ENCODE measurements around the gene STK33.

STK33 gene

DNA sequence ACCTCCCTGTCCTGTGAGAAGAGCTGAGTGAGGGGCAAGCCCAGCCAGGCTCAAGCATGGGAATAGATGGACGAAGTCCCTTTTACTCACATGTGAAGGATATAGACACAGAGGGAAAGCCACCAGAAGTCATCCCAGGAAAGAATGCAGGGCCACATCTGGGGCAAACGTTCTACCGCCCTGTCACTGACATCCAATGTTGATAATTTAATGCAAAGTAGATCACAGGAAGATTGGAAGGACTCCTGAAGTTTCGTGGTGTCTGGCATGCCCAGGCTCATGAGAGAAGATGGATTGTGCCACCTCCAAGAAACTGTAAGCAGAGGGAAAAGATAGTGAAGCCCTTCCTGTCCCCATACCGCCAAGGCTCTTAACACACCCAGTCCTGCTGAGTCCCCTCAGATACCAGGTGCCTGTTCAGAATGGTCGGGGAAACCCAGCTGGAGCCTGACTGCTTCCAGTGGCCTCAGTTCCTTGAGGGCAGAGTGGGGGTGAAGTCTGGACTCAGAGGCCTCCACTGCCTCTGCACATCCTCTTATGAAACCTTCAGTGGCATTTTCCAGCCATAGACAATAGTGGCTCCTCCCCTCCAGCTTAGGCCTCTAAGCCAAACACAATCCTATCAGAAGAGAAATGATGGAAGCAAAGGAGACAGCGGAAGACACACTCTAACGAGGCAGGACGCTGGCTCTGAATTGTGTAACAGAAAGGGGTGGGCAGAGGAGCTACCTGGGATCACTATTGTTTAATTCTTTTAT lies 7.5 kb upstream of the STK33 start:
- DNase-seq = no peak

DNA sequence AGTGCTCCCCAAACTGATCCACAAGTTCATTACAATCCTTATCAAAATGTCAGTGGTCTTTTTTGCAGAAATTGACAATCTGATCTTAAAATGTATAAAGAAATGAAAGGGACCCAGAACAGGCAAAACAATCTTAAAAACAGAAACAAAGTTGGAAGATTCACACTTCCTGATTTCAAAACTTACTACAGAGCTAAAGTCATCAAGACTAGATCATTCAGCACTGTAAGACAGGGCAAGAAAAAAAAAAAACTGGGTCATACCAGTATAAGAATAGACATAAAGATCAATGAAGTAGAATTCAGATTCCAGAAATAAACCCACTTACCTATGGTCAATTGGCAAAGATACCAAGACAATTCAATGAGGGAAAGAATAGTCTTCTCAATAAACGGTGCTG lies 4.5 kb upstream of the STK33 start:
- DNase-seq = no peak

DNA sequence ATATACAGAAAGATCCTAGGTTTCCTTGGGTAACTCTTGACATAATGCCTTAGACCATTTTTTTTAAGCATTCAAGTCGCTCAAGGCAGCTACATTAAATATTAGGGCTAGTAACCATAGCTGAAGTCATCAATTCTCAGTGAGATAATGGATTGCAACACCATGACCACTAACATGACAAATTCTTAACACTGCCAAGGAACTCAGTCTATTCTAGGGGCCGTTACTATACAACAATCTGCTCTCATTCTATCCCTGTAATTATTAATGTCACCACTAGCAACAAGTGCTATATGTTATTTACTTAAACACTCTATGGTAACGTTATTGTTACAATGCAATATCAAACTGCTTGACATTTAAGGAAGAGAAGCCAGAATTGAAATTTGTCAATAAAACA lies 3.2 kb upstream of the STK33 start:
- DNase-seq = no peak

DNA sequence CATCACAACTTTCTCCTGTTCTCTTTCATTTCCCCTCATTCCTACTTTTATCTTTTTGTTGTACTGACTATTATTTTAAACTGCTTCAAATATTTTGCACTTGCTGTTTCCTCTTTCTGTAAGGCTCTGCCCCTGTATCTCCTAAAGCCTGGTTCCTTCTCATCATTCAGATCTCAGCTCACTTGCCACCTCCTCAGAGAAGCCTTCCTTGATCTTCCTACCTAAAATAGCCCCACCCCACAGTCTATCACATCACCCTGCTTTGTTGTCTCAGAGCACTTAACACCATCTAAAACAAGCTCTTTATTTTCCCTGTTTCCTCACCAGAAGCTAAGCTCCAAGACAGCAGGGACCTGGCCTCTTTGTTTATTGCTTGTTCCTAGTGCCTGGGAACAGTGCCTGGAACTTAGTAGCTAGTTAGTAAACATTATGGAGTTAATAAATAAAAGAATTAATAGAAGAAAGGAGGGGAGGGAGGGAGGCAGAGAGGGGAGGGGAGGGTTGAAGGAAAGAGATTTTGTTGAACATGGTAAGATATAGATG lies 2.5 kb upstream of the STK33 start:
- no peak for DNase-seq

DNA sequence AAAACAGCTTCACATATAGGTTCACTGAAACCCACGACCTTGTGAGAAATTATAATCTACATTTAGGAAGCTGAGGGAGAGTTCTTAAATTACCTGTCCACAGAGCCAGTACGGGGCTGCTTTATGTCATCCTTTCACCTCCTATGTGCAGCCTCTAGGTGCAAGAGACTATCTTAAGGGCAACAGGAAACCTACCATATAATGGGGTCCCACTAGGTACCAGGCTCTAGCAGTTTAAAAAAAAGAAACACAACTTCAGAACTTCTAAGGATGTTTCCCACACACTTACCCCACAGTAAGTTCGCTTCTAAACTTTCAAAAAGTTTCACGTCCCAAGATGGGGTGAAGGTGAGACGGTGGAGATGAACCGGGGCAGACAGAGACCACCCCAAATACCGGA lies 573 bp downstream of the STK33 start:
- peak in 1 of 2 experiments; percentile 26 for DNase-seq

DNA sequence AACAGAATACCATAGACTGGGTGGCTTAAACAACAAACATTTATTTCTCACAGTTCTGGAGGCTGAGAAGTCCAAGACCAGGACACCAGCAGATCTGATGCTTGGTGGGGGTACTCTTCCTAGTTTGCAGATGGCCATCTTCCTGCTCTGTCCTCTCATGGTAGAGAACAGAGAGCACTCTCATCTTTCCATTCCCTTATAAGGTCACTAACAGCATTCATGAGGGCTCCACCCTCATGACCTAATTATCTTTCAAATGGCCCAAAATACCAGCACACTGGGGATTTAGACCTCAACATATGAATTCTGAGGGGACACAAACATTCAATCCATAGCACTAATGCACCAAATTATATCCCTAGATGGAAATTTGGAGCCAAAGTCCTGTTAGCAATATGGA lies 6.1 kb downstream of the STK33 start:
- DNase-seq = no peak

DNA sequence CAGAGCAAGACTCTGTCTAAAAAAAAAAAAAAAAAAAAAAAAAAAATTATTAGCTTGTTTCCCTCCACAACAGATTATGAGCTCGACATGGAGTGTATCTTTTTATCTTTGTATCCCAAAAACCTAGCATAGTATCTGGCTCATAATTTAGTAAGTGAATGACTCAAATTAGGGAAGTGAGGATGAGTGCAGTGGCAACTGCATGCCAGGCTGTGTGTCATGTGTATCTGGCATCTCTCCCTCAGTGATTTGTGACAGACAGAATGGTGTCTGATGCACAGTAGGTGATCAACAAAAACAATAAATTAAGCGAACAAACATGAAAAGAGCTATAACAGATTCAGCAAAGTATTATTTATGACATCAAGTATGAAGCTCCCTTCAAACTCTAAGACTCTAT lies 7.2 kb downstream of the STK33 start:
- no peak for DNase-seq

DNA sequence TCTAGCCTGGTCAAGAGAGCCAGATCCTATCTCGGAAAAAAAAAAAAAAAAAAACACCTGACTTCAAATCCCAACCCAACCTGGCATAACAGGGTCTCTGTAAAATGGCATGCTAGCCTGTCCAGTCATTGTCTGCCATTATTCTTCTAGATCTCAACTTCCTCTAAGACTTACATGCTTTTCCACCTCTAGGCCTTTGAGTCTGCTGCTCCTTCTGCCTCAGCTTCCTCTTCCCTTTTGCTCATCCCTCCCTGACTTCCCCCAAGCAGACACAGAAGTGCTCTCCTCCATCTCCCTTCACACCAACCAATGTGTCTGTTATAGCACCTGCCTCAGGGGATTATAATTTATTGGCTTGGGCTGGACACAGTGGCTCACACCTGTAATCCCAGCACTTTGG lies 7.8 kb downstream of the STK33 start:
- DNase-seq = no peak

DNA sequence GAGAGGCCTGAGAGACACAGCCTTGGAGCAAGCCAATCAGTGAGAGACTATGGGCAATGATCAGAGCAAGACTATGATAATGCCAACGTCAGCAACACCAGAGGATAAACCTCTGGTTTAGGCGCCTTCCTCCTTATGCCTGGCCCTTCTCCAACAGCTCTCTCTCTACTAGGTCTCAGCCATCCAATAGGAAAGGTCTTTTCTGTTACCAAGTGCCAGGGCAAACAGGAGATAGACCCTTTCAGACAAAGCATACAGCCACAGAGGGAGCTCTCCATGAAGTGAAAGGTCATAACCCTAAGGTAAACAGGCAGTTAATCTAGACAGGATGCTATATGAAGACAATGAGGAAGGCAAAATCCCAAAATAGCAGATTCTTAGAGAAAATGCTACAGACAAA lies 9.5 kb downstream of the STK33 start:
- DNase-seq = no peak

DNA sequence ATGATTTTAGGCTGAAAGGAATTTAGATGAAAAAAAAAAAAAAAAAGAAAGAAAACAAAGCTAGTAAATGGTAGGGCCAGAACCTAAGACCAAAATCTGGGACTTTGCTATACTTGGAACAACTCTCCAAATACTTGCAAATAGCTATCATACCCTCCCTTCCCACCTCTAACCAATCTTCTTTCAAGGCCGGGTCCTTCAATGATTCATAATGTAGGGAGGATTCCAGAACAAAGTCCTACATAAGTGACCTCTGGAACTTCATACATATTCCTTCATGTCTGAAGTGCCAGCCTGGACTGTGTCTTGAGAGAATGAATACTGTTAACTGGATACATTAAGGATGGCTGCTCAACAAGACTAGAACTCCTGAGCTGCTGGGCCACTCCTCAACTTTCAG lies 9.9 kb downstream of the STK33 start:
- DNase-seq = no peak

DNA sequence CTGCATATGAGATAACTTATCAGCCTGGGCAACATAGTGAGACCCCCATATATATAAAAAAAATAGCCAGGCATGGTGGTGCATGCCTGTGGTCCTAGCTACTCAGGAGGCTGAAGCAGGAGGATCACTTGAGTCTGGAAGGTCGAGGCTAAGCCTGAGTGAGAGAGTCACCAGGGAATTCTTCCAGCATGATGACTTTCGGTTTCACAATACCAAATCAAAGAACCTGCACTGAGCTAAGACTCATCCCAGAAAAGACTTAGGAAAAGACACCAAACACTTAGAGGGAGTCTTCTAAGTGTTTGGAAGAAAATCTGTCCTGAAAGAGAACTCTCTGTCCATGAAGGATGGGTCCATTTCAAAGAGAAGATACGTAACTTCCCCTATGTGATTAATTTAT lies 12.7 kb downstream of the STK33 start:
- DNase-seq = no peak

DNA sequence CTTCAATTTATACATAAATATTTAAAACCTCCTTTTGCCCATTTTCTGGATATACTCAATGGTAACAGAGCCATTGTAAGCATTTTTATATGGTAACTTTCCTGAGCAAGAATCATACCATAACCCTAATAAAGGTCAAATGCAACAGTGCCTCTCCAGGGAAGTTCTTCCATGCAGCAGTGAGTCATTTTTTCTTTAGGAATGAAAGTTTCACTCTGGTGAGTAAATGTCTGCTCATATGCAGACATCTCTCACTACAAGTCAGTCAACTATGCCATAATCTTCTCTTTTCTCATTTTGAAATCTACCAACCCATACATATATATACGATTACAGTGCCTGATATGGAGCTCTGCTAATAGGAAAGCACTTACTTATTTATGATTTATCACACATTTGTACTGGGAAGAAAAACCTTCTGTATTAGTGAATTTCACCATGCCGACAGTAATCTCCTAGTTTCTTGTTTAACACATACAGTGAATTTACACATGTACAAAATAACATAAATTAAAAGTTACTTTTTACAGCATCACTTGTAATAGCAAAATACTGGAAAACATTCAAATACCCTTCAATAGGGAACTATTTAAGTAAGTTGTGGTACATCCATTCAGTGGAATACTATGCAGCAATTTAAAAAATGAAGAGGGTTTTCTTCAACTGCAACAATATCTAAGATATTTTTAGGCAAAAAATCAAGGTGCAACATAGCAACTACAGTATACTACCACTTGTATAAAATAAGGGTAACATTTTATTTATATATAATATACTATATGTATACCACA lies 16.0 kb downstream of the STK33 start:
- DNase-seq = no peak

DNA sequence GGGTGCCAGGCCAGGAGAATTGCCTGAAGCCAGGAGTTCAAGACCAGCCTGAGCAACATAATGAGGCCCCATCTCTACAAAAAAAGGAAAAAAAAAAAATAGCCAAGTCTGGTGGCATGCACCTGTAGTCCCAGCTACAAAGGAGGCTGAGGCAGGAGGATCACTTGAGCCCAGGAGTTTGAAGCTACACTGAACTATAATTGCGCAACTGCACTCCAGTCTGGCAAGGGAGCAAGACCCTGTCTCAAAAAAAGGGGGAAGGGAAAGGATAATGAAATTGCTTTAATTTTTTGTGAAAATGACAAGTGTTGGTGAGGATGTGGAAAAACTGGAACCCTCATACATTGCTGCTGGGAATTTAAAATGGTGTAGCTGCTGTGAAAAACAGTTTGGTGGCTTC lies 19.2 kb downstream of the STK33 start:
- DNase-seq = no peak

DNA sequence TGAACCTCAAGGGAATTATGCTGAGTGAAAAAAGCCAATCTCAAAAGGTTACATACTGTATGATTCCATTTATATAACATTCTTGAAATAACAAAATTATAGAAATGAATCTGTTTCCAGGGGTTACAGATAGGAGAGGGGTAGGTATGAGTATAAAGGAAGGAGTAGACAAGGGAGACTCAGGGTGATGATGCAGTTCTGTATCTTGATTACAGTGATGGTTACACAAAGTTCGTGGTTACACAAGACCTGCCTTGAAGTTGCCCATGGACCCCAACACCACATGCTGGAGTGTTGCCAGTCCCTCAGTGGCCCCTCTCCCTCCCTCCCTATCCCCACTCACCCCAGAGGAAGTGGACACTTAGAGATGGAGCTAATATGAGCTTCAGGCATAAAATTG lies 20.3 kb downstream of the STK33 start:
- no peak for DNase-seq

DNA sequence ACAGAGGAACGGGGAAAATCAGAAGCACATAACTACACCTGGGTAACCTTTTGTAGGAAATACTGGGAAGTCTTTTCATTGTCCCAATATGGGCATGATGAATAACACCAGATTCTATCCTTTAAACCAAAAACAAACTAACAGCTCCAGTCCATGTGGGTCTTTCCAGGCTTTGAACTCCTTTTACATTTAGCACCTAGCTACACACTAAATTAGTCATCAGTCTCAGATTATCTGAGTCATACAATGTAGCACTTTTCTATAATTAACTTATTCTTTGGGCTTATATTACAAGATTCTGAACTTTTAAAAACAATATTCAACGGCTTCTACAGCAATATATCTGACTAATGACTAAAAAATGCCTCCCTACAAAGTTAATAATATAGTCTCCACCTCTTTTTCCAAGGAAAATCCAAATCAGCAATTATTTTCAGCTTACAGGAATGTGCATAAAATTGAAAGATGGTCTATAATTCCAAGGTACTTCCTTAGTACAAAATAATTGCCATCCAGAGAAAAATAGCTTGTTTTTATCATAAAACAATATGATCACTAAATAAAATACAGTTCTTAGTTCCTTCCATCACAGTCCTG lies 26.3 kb downstream of the STK33 start:
- DNase-seq = no peak

DNA sequence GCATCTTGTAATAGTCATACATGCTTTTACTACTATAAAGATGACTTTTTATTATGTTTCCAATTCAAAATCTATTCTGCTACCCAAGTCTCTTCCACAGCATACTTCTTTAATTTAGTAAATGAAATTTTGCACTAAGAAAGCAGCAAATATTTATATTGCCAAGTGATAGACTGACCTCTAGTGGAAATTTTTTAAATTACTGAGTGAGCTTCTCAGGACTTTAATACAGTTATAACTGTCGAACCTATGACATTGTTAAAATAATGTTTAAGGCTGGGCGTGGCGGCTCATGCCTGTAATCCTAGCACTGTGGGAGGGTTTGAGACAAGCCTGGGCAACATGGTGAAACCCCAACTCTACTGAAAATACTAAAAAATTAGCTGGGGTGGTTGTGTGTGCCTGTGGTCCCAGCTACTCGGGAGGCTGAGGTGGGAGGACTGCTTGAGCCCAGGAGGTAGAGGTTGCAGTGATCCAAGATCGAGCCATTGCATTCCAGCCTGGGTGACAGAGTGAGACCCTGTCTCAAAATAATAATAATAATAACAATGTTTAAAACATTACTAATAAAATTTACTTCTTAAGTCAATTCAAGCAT lies 27.3 kb downstream of the STK33 start:
- peak in 1 of 2 experiments; percentile 61 for DNase-seq

DNA sequence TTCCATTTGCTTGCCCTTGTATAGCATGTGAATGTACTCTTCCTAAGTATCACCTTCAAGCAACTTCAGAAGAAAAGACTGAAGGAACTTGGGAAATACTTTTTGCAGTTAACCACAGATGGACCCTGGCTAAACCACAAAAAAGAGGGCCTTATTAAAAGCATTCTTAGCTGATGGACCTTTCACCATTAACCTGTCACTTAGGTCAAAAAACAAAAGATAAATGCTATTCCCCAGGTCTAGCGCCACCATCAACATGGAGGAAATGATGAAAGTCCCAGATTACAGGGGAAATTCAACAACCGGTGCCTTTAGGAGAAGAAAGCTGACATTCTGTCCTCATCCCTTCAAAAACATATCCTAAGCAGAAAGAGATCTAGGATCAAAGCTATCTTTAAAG lies 29.5 kb downstream of the STK33 start:
- no peak for DNase-seq

DNA sequence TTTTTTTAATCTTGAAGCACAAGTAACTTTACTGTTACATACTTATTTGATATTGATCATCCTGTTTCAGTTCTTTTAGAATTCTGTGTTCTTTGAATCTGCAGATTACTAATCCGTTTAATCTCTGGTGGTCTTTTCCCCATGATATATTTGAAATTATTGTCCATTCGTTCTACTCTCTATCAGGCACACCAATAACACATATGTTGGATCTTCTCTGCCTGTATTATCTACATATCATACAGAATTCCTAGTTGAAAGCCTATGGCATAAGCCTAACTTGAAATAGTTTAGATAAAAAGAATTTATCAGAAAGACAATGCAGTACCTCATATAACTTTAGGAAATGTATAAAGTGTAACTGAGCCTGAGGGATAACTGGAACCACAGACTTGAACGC lies 32.6 kb downstream of the STK33 start:
- DNase-seq = no peak

DNA sequence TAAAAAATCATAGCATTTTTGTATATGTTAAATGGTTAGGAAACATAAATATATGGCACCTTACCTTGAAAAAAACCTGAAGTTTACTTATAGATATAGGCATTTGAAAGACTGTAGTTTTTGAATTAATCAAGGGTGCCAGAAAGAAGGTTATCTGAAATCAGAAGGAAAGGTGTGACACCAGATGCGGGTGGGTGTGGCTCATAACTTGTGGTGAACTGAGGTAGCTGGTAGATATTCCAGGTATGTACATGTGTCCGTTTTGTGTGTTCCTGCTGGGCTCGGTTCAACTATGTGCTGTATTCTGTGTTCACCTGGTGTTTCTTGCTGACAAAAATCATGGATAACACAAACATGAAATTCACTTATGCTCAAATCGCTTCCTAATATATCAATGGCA lies 35.6 kb downstream of the STK33 start:
- no peak for DNase-seq

DNA sequence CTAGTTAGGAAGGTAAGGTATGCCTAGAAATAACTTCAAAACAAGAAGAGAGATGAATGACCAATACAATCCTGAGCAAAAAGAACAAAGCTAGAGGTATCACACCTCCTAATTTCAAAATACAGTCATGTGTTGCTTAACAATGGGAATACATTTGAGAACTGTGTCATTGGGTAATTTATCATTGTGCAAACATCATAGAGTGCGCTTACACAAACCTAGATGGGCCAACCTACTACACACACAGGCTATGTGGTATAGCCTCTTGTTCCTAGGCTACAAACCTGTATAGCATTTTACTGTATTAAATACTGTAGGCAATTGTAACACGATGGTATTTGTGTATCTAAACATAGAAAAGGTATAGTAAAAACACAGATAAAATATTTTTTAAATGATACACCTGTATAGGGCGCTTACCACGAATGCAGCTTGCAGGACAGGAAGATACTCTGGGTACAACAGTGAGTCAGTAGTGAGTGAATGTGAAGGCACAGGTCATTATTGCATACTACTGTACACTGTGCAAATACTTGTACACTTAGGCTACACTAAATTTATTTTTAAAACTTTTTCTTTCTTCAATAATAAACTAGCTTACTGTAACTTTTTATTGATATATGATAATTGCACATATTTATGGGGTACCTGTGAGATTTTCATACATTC lies 48.2 kb downstream of the STK33 start:
- DNase-seq = no peak

DNA sequence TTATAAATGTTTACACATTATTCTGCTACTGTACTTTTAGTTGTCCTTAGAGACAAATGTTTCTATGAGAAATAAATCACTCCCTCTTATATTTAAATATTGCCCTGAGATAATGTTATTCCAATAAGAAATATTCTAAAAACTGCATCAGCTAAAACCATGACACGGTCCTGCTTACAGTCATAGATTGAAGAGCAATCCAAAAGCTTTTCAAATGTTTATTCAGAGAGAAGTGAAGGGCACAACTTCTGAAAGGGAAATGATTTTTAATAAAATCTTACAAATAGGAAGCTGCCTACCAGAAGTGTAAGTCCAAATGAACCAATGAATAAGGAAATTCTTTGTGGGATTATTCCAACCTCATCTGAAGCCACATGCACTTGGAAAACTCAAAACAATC lies 49.2 kb downstream of the STK33 start:
- no peak for DNase-seq

DNA sequence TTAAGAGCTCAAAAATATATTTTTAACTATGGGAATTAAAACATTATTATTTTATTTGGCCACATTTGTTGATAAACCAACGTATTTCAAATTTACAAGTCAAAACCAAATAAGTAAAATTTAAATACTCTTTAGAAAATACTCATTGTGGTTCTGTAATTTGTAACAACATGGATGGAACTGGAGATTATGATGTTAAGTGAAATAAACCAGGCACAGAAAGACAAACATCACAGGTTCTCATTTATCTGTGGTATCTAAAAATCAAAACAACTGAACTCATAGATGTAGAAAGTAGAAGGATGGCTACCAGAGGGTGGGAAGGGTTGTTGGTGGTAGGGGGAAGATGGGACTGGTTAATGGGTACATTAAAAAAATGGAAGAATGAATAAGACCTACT lies 50.8 kb downstream of the STK33 start:
- no peak for DNase-seq

DNA sequence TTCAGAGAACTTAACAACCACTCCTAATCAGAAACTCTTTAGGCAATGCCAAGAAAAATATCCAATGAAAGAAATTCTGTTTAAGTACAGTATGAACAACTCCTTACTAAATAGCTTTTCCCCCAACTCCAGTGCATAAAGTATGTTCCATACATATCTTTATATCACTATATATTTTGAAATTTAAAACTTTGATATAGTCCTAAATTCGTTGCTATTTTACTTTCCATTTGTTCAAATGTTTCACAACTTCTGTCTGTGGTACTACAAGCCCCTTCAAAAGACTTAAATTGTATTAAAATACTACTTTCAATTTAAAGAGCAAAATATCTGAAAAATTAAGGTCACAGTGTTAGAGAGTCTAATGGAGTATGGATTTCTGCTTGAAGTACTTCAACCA lies 52.6 kb downstream of the STK33 start:
- DNase-seq = no peak

Data from NCI-H524 (cell line).